Endothelial cell (in vitro differentiated cells): ENCODE measurements around the gene GDNF. TPM values are rescaled to one million over a fixed set of nuclear protein-coding genes. Genes with fewer than 3 reads are reported as not detected.

Experiments
- DNase-seq: peaks from one replicate; pipeline ENCODE4 v3.0.0; 2021; ENCODE audit warnings: low spot score
- H3K27ac Mint-ChIP-seq: one replicate; pipeline ENCODE4 v1.8.0; 2021; ENCODE audit warnings: mixed read lengths, inconsistent platforms; ENCODE audit not compliant: unreplicated experiment
- H3K27me3 Mint-ChIP-seq: one replicate; pipeline ENCODE4 v1.8.0; 2021; ENCODE audit warnings: mild to moderate bottlenecking, moderate library complexity, mixed read lengths, inconsistent platforms; ENCODE audit not compliant: unreplicated experiment
- H3K36me3 Mint-ChIP-seq: one replicate; pipeline ENCODE4 v1.8.0; 2021; ENCODE audit warnings: mild to moderate bottlenecking, low read depth, mixed read lengths, inconsistent platforms; ENCODE audit not compliant: unreplicated experiment
- H3K4me1 Mint-ChIP-seq: one replicate; pipeline ENCODE4 v1.8.0; 2021; ENCODE audit warnings: mild to moderate bottlenecking, mixed read lengths, inconsistent platforms; ENCODE audit not compliant: unreplicated experiment
- H3K4me3 Mint-ChIP-seq: one replicate; pipeline ENCODE4 v1.8.0; 2021; ENCODE audit warnings: mild to moderate bottlenecking, mixed read lengths, inconsistent platforms; ENCODE audit not compliant: unreplicated experiment
- H3K9me3 Mint-ChIP-seq: one replicate; pipeline ENCODE4 v1.8.0; 2021; ENCODE audit warnings: mixed read lengths, inconsistent platforms; ENCODE audit not compliant: unreplicated experiment
- CTCF ChIP-seq: fragments of 200-600 bp; sonication (generic); IDR thresholded peaks from one replicate; pipeline ENCODE4 v1.5.0; 2021; ENCODE audit warnings: antibody characterized with exemption; ENCODE audit not compliant: unreplicated experiment
- total RNA-seq: library from RNA; stranded (reverse); fragmentation: NEBNext Ultra II Directional; extraction: Animal tissue kit (Norgen Biotek cat#: 25700); gene quantifications from one replicate; pipeline ENCODE4 v1.2.1, GENCODE V29; 2021; ENCODE audit not compliant: unreplicated experiment

Gene GDNF
- total RNA-seq, 1 donor from 2014 or later: not detected

- Mint-ChIP-seq H3K4me3 (no peak overlapping the region), H3K9me3 (no peaks in the 10 kb centered on the region), H3K27ac (no peak overlapping the region), H3K27me3 (no peaks in the 10 kb centered on the region), H3K36me3 (peaks cover 4% of the 10 kb centered on the region), H3K4me1 (no peaks in the 10 kb centered on the region)
- no peak for DNase-seq
- no peak for TF ChIP-seq CTCF
Observed at GRCh38 chr5:37773809-37774208, 66.0 kb downstream of the GDNF start.

- Mint-ChIP-seq H3K4me3 (no peak overlapping the region), H3K9me3 (no peaks in the 10 kb centered on the region), H3K27ac (no peak overlapping the region), H3K27me3 (no peaks in the 10 kb centered on the region), H3K36me3 (peaks cover 4% of the 10 kb centered on the region), H3K4me1 (no peaks in the 10 kb centered on the region)
- no peak for DNase-seq
- no peak for TF ChIP-seq CTCF
Observed at GRCh38 chr5:37772255-37772654, 67.6 kb downstream of the GDNF start.

GRCh38 chr5:37771731-37772130, 68.1 kb downstream of the GDNF start:
- Mint-ChIP-seq H3K9me3 (no peaks in the 10 kb centered on the region), H3K27me3 (no peaks in the 10 kb centered on the region), H3K27ac (no peak overlapping the region), H3K4me1 (no peaks in the 10 kb centered on the region), H3K36me3 (peaks cover 4% of the 10 kb centered on the region), H3K4me3 (no peak overlapping the region)
- DNase-seq: no peak
- TF ChIP-seq CTCF: no peak

- H3K4me1 Mint-ChIP-seq: no peaks in the 10 kb centered on the region
- H3K27me3 Mint-ChIP-seq: no peaks in the 10 kb centered on the region
- H3K27ac Mint-ChIP-seq: no peak overlapping the region
- no peaks in the 10 kb centered on the region for H3K9me3 Mint-ChIP-seq
- no peak overlapping the region for H3K4me3 Mint-ChIP-seq
- no peak for TF ChIP-seq CTCF
- no peak for DNase-seq
- peaks cover 4% of the 10 kb centered on the region for H3K36me3 Mint-ChIP-seq
Observed at GRCh38 chr5:37771203-37771611, 68.6 kb downstream of the GDNF start.

DNA sequence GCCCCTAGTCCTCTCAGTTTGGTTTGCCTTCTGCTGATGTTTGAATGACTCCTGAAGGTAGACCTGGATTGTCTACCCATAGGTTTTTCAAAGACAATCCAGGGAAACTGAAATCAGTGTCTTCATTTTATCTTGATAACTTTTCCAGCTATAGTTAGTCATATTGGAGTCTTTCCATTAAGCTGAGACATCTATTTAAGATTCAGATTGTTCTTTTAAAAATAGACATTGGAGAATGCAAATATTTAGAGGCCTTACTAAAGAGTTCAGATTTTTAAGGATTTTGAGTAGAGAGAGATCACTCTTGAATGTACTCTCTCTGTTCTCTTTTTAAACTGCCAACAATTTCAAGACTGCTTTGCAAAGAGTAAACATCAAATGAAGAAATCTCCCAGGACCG, 69.1 kb downstream of the GDNF start:
- Mint-ChIP-seq H3K27me3 (no peaks in the 10 kb centered on the region), H3K4me3 (no peak overlapping the region), H3K4me1 (no peaks in the 10 kb centered on the region), H3K9me3 (no peaks in the 10 kb centered on the region), H3K27ac (no peak overlapping the region), H3K36me3 (peaks cover 4% of the 10 kb centered on the region)
- no peak for DNase-seq
- TF ChIP-seq CTCF: no peak
